ENCODE data around the gene TRDN. TPM values are rescaled to one million over a fixed set of nuclear protein-coding genes. Genes with fewer than 3 reads are reported as not detected.

TRDN gene
- total and polyA plus RNA-seq, 8 donors, result 0.08 to 0.21 TPM; not detected in 6

GRCh38 chr6:123551939-123552707 is 84.6 kb downstream of the TRDN start:
- Histone ChIP-seq H3K4me3 (no peak overlapping the region), H3K27me3 (no peaks in the 10 kb centered on the region), H3K27ac (no peak overlapping the region), H3K4me1 (no peaks in the 10 kb centered on the region), H3K36me3 (no peaks in the 10 kb centered on the region), H3K9me3 (no peaks in the 10 kb centered on the region)
- no peak for TF ChIP-seq CTCF (IDR thresholded peaks at IDR 0.05)
- intact Hi-C loops (cut with DNase I), result no loop called here
- FAIRE-seq (no peak), DNase-seq (no peak), ATAC-seq (no peak)
- 41 to 42% methylated on average over 4 of the region's 4 CpGs for WGBS, 2 donors

- intact Hi-C loops (cut with DNase I), result no loop called here
- Histone ChIP-seq H3K36me3 (no peaks in the 10 kb centered on the region), H3K9me3 (no peaks in the 10 kb centered on the region), H3K27me3 (no peaks in the 10 kb centered on the region), H3K4me1 (no peaks in the 10 kb centered on the region), H3K27ac (no peak overlapping the region), H3K4me3 (no peak overlapping the region)
- DNase-seq (no peak), FAIRE-seq (no peak), ATAC-seq (no peak)
- no peak for TF ChIP-seq CTCF (IDR thresholded peaks at IDR 0.05)
- 25 to 38% methylated on average over 2 of the region's 2 CpGs for WGBS, 2 donors
These were observed 86.6 kb downstream of the TRDN start for GRCh38 chr6:123550052-123550617.

- Histone ChIP-seq H3K27ac (no peak overlapping the region), H3K4me3 (no peak overlapping the region), H3K4me1 (no peaks in the 10 kb centered on the region), H3K9me3 (no peaks in the 10 kb centered on the region), H3K36me3 (no peaks in the 10 kb centered on the region), H3K27me3 (no peaks in the 10 kb centered on the region)
- no peak for TF ChIP-seq CTCF (IDR thresholded peaks at IDR 0.05)
- intact Hi-C loops (cut with DNase I), result no loop called here
- ATAC-seq (no peak), DNase-seq (no peak), FAIRE-seq (no peak)
These were observed 87.3 kb downstream of the TRDN start for GRCh38 chr6:123549476-123549875.

GRCh38 chr6:123547216-123547978 is 89.4 kb downstream of the TRDN start:
- DNase-seq (no peak), FAIRE-seq (peak; percentile 17), ATAC-seq (no peak)
- Histone ChIP-seq H3K27me3 (no peaks in the 10 kb centered on the region), H3K4me1 (no peaks in the 10 kb centered on the region), H3K4me3 (no peak overlapping the region), H3K36me3 (no peaks in the 10 kb centered on the region), H3K27ac (no peak overlapping the region), H3K9me3 (peaks cover 0 to 3% (median 0%) of the 10 kb centered on the region in 4 donors)
- intact Hi-C loops (cut with DNase I), result no loop called here
- no peak for TF ChIP-seq CTCF (IDR thresholded peaks at IDR 0.05)
